GM21717 (cell line): ENCODE results near the gene NTRK2.

ENCODE experiments used
- ATAC-seq: cut with Tn5 transposase; IDR thresholded peaks from one replicate; pipeline ENCODE4 v1.9.1; 2021; ENCODE audit warnings: mild to moderate bottlenecking, moderate library complexity; ENCODE audit not compliant: unreplicated experiment

The NTRK2 gene

GRCh38 chr9:84966876-84967830 lies 297.6 kb downstream of the NTRK2 start:
- no peak for ATAC-seq

- no peak for ATAC-seq
These were observed 299.6 kb downstream of the NTRK2 start for GRCh38 chr9:84969084-84969483.

- no peak for ATAC-seq
These were observed 300.2 kb downstream of the NTRK2 start for GRCh38 chr9:84969736-84970135.

GRCh38 chr9:84970432-84970831 lies 300.9 kb downstream of the NTRK2 start:
- ATAC-seq: no peak

- no peak for ATAC-seq
These were observed 302.0 kb downstream of the NTRK2 start for GRCh38 chr9:84971571-84971970.

GRCh38 chr9:84974258-84974657 lies 304.7 kb downstream of the NTRK2 start:
- ATAC-seq: no peak

GRCh38 chr9:84974855-84975254 lies 305.3 kb downstream of the NTRK2 start:
- no peak for ATAC-seq

GRCh38 chr9:84975926-84976325 lies 306.4 kb downstream of the NTRK2 start:
- ATAC-seq: no peak

GRCh38 chr9:84978661-84979060 lies 309.1 kb downstream of the NTRK2 start:
- no peak for ATAC-seq

GRCh38 chr9:84983749-84984148 lies 314.2 kb downstream of the NTRK2 start:
- ATAC-seq: no peak

GRCh38 chr9:84988621-84989020 lies 319.1 kb downstream of the NTRK2 start:
- no peak for ATAC-seq

- no peak for ATAC-seq
These were observed 320.9 kb downstream of the NTRK2 start for GRCh38 chr9:84990416-84990815.

- ATAC-seq: no peak
These were observed 321.5 kb downstream of the NTRK2 start for GRCh38 chr9:84990850-84991513.

GRCh38 chr9:84991514-84991870 lies 322.0 kb downstream of the NTRK2 start:
- ATAC-seq: no peak

GRCh38 chr9:84992381-84992780 lies 322.9 kb downstream of the NTRK2 start:
- no peak for ATAC-seq

GRCh38 chr9:84993105-84993504 lies 323.6 kb downstream of the NTRK2 start:
- ATAC-seq: no peak

GRCh38 chr9:84996029-84996428 lies 326.5 kb downstream of the NTRK2 start:
- ATAC-seq: no peak

- no peak for ATAC-seq
These were observed 327.2 kb downstream of the NTRK2 start for GRCh38 chr9:84996716-84997115.

GRCh38 chr9:84997472-84997871 lies 327.9 kb downstream of the NTRK2 start:
- ATAC-seq: no peak

- ATAC-seq: no peak
These were observed 329.1 kb downstream of the NTRK2 start for GRCh38 chr9:84998639-84999038.

- ATAC-seq: no peak
These were observed 330.3 kb downstream of the NTRK2 start for GRCh38 chr9:84999788-85000187.

- no peak for ATAC-seq
These were observed 332.4 kb downstream of the NTRK2 start for GRCh38 chr9:85001925-85002324.
